ENCODE data around the gene ACOT11. TPM values are rescaled to one million over a fixed set of nuclear protein-coding genes. Genes with fewer than 3 reads are reported as not detected.

Gene ACOT11
- total RNA-seq, 1 donor from 2014 or later: 64.8 TPM

GRCh38 chr1:54542120-54542961, 5.7 kb upstream of the ACOT11 start:
- peak overlapping the region; percentile 68 for H3K4me3 ChIP-seq
- peak overlapping the region; percentile 73 for H3K27ac ChIP-seq (replicated peaks)
- TF ChIP-seq CTCF (IDR thresholded peaks at IDR 0.05; ENCODE audit: borderline replicate concordance): no peak
- peak; percentile 59 for DNase-seq
- H3K9me3 ChIP-seq (replicated peaks): no peaks in the 10 kb centered on the region
- intact Hi-C loops (cut with micrococcal nuclease): no loop called here
- H3K4me1 ChIP-seq: peaks cover 34% of the 10 kb centered on the region
- peaks cover 19% of the 10 kb centered on the region for H3K27me3 ChIP-seq (ENCODE audit: low read depth)
- no peaks in the 10 kb centered on the region for H3K36me3 ChIP-seq

- Histone ChIP-seq H3K36me3 (no peaks in the 10 kb centered on the region), H3K9me3 (replicated peaks) (no peaks in the 10 kb centered on the region), H3K27me3 (ENCODE audit: low read depth) (peaks cover 19% of the 10 kb centered on the region), H3K27ac (replicated peaks) (peak overlapping the region; percentile 73), H3K4me3 (peak overlapping the region; percentile 68), H3K4me1 (peaks cover 39% of the 10 kb centered on the region)
- intact Hi-C loops (cut with micrococcal nuclease): no loop called here
- TF ChIP-seq CTCF (IDR thresholded peaks at IDR 0.05; ENCODE audit: borderline replicate concordance): no peak
- no peak for DNase-seq
These were observed 5.0 kb upstream of the ACOT11 start for GRCh38 chr1:54542962-54543539.

- H3K4me1 ChIP-seq: peaks cover 39% of the 10 kb centered on the region
- H3K9me3 ChIP-seq (replicated peaks): no peaks in the 10 kb centered on the region
- no peak for TF ChIP-seq CTCF (IDR thresholded peaks at IDR 0.05; ENCODE audit: borderline replicate concordance)
- no peaks in the 10 kb centered on the region for H3K36me3 ChIP-seq
- DNase-seq: no peak
- no peak overlapping the region for H3K27ac ChIP-seq (replicated peaks)
- no peak overlapping the region for H3K4me3 ChIP-seq
- intact Hi-C loops (cut with micrococcal nuclease): no loop called here
- H3K27me3 ChIP-seq (ENCODE audit: low read depth): peaks cover 19% of the 10 kb centered on the region
These were observed 4.1 kb upstream of the ACOT11 start for GRCh38 chr1:54543729-54544496.

GRCh38 chr1:54545916-54546635, 2.0 kb upstream of the ACOT11 start:
- Histone ChIP-seq H3K4me1 (peaks cover 53% of the 10 kb centered on the region), H3K36me3 (no peaks in the 10 kb centered on the region), H3K27ac (replicated peaks) (peak overlapping the region; percentile 85), H3K27me3 (ENCODE audit: low read depth) (peaks cover 13% of the 10 kb centered on the region), H3K4me3 (no peak overlapping the region), H3K9me3 (replicated peaks) (no peaks in the 10 kb centered on the region)
- intact Hi-C loops (cut with micrococcal nuclease): no loop called here
- no peak for DNase-seq
- no peak for TF ChIP-seq CTCF (IDR thresholded peaks at IDR 0.05; ENCODE audit: borderline replicate concordance)
